ENCODE measurements around the gene CSF1. TPM values are rescaled to one million over a fixed set of nuclear protein-coding genes. Genes with fewer than 3 reads are reported as not detected.

CSF1 gene
- total RNA-seq, 4 donors from 2014 or later: 33.5 to 127 (median 62.3) TPM

DNA sequence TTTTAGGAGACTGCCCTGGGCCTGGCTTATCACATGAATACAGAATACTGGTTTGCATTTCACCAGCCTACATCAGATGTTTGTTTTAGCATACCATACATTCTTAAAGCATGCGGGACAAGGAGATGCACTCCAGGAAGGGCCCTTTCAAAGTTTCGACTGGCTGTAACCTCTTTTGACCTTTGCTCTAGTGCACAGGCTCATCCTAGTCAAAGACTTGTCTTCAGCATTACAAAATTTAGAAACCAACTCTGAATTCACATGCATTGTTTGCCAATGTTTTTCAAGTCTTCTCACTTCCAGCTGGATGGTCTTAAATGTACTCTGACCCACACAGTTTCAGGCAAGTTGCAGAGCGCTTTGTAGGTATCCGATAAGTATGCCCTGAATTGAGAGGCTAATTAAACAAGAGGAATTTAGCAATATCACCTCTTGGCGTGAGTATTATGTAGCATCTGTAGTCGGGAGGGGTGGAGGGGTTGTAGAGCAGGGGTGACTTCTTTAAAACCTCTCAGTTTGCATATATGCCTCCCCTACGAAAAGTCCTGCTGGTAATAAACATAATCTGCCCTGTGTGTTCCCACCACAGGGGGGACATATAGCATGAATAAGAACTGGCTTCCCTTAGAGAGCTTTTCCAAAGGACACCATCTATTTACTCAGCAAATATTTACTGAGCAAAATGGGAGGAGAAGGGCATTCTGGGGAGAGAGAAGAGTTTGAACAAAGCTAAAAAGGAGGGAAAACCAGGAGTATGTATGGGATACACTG is 49.5 kb downstream of the CSF1 start:
- H3K4me1 ChIP-seq: peaks cover 0 to 12% of the 10 kb centered on the region in 2 donors
- H3K4me3 ChIP-seq (replicated peaks in 1 of 3): no peak overlapping the region
- WGBS, 2 donors: 62 to 63% methylated on average over 7 of the region's 7 CpGs
- DNase-seq: no peak
- no peaks in the 10 kb centered on the region for H3K9me3 ChIP-seq
- no peaks in the 10 kb centered on the region for H3K27me3 ChIP-seq
- TF ChIP-seq, protein P1, sequence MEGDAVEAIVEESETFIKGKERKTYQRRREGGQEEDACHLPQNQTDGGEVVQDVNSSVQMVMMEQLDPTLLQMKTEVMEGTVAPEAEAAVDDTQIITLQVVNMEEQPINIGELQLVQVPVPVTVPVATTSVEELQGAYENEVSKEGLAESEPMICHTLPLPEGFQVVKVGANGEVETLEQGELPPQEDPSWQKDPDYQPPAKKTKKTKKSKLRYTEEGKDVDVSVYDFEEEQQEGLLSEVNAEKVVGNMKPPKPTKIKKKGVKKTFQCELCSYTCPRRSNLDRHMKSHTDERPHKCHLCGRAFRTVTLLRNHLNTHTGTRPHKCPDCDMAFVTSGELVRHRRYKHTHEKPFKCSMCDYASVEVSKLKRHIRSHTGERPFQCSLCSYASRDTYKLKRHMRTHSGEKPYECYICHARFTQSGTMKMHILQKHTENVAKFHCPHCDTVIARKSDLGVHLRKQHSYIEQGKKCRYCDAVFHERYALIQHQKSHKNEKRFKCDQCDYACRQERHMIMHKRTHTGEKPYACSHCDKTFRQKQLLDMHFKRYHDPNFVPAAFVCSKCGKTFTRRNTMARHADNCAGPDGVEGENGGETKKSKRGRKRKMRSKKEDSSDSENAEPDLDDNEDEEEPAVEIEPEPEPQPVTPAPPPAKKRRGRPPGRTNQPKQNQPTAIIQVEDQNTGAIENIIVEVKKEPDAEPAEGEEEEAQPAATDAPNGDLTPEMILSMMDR (IDR thresholded peaks at IDR 0.05): no peak
- TF ChIP-seq POLR2A (IDR thresholded peaks at IDR 0.05): no peak
- intact Hi-C loops (cut with DNase I): no loop called here
- H3K27ac ChIP-seq: no peak overlapping the region
- H3K36me3 ChIP-seq: no peaks in the 10 kb centered on the region

DNA sequence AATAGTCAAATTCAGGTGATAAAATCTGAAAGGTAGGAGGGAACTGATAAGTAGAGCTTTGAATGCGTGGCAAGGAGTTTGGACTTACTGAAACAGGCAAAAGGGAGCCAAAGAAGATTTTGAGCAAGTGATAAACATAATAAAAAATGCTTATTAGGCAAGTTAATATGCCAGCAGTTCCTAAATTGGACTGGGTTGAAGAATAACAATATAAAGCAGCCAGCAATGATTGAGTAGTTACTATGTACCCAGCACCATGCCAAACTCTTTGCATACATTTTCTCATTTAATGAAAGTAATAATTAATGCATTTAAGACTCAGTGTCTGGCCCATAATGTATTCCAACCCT is 50.1 kb downstream of the CSF1 start:
- DNase-seq: no peak
- no peaks in the 10 kb centered on the region for H3K27me3 ChIP-seq
- 41 to 94% methylated on average over 1 of the region's 1 CpG for WGBS, 2 donors
- no peaks in the 10 kb centered on the region for H3K36me3 ChIP-seq
- H3K4me1 ChIP-seq: peaks cover 0 to 12% of the 10 kb centered on the region in 2 donors
- TF ChIP-seq POLR2A (IDR thresholded peaks at IDR 0.05): no peak
- TF ChIP-seq, protein P1 (IDR thresholded peaks at IDR 0.05): no peak
- no peak overlapping the region for H3K27ac ChIP-seq
- no peak overlapping the region for H3K4me3 ChIP-seq (replicated peaks in 1 of 3)
- no peaks in the 10 kb centered on the region for H3K9me3 ChIP-seq
- intact Hi-C loops (cut with DNase I): no loop called here

DNA sequence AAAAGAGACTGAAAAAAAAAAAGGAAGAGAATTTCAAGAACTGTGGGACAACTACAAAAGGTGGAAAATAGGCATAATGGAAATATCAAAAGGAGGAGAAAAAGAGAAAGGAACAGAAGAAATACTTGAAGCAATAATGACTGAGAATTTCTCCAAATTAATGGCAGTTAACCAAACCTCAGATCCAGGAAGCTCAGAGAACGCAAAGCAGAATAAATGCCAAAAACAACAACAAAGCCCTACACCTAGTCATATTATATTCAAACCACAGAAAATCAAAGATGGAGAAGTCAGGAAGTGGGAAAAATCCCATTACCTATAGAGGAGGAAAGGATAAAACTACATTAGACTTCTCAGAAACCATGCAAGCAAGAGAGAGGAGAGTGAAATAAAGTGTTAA is 53.2 kb downstream of the CSF1 start:
- Histone ChIP-seq H3K4me1 (peaks cover 0 to 12% of the 10 kb centered on the region in 2 donors), H3K27me3 (no peaks in the 10 kb centered on the region), H3K27ac (no peak overlapping the region), H3K4me3 (replicated peaks in 1 of 3) (no peak overlapping the region), H3K36me3 (no peaks in the 10 kb centered on the region), H3K9me3 (no peaks in the 10 kb centered on the region)
- 66 to 86% methylated on average over 1 of the region's 1 CpG for WGBS, 2 donors
- intact Hi-C loops (cut with DNase I): no loop called here
- no peak for DNase-seq
- TF ChIP-seq POLR2A (IDR thresholded peaks at IDR 0.05): no peak
- TF ChIP-seq, protein P1 (IDR thresholded peaks at IDR 0.05): no peak

DNA sequence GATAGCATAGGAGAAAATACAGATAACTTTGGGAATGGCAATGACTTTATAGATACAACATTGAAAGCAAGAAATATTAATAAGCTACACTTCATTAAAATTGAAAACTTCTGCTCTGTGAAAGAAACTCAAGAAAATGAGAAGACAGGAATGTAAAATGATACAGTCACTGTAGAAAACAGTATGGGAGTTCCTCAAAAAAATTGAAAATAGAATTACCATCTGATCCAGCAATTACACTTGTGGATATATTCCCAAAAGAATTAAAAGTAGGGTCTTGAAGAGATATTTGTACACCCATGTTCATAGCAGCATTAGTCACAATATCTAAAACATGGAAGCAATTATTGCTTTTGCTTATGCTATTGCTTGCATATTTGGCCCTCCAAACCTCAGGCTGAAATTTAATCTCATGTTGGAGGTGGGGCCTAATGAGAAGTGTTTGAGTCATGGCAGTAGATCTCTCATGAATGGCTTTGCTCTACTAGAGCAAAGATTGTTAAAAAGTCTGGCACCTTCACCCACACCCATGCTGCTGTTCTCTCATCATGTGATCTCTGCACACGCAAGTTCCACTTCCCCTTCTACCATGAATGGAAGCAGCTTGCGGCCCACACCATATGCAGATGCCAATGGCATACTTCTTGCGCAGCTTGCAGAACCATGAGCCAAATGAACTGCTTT is 58.6 kb downstream of the CSF1 start:
- TF ChIP-seq, protein P1 (IDR thresholded peaks at IDR 0.05): no peak
- no peak for TF ChIP-seq POLR2A (IDR thresholded peaks at IDR 0.05)
- H3K36me3 ChIP-seq: no peaks in the 10 kb centered on the region
- intact Hi-C loops (cut with DNase I): no loop called here
- H3K27ac ChIP-seq: no peak overlapping the region
- H3K4me1 ChIP-seq: no peaks in the 10 kb centered on the region
- no peaks in the 10 kb centered on the region for H3K27me3 ChIP-seq
- H3K9me3 ChIP-seq: no peaks in the 10 kb centered on the region
- DNase-seq: peak in 1 of 2 donors; percentile 12
- WGBS, 2 donors: 94 to 96% methylated on average over 3 of the region's 3 CpGs
- no peak overlapping the region for H3K4me3 ChIP-seq (replicated peaks in 1 of 3)

DNA sequence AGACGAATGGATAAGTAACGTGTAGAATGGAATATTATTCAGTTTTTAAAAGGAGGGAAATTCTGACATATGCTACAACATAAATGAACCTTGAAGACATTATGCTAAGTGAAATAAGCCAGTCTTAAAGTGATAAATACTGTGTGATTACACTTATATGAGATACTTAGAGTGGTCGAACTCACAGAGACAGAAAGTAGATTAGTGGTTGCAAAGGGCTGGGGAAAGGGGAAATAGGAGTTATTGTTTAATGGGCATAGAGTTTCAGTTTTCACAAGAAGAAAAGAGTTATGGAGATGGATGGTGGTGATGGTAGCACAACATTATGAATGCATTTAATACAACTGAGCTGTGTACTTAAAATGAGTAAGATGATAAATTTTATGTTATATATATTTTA is 59.3 kb downstream of the CSF1 start:
- no peaks in the 10 kb centered on the region for H3K9me3 ChIP-seq
- no peaks in the 10 kb centered on the region for H3K27me3 ChIP-seq
- intact Hi-C loops (cut with DNase I): no loop called here
- H3K36me3 ChIP-seq: no peaks in the 10 kb centered on the region
- H3K4me3 ChIP-seq (replicated peaks in 1 of 3): no peak overlapping the region
- TF ChIP-seq, protein P1 (IDR thresholded peaks at IDR 0.05): no peak
- no peak for TF ChIP-seq POLR2A (IDR thresholded peaks at IDR 0.05)
- H3K27ac ChIP-seq: no peak overlapping the region
- DNase-seq: no peak
- WGBS, 2 donors: 92 to 94% methylated on average over 3 of the region's 3 CpGs
- H3K4me1 ChIP-seq: no peaks in the 10 kb centered on the region

Data from thyroid gland (tissue), 4 donors.